Activated CD8-positive, alpha-beta memory T cell treated with anti-CD3 and anti-CD28 coated beads for 36 hours (primary cell): Measurements from ENCODE around the gene CACFD1. TPM values are rescaled to one million over a fixed set of nuclear protein-coding genes. Genes with fewer than 3 reads are reported as not detected.

Experiments
- CTCF ChIA-PET: fragments of 350-600 bp; sonication (Branson Sonifier 250); formaldehyde crosslinking; loops from one replicate; lab custom pipeline; 2021; ENCODE audit warnings: antibody characterized with exemption; lab: Charles Lee
- POLR2A ChIA-PET: fragments of 350-600 bp; sonication (Branson Sonifier 250); formaldehyde crosslinking; loops from one replicate; lab custom pipeline; 2021; ENCODE audit warnings: antibody characterized with exemption; lab: Charles Lee
- total RNA-seq, 2 experiments: library from RNA; stranded (reverse); gene quantifications; one replicate each; pipeline ENCODE4 v1.2.3, GENCODE V29; 2021

Gene CACFD1
- total RNA-seq, 2 experiments from 2014 or later: 0.90 to 0.97 TPM

DNA sequence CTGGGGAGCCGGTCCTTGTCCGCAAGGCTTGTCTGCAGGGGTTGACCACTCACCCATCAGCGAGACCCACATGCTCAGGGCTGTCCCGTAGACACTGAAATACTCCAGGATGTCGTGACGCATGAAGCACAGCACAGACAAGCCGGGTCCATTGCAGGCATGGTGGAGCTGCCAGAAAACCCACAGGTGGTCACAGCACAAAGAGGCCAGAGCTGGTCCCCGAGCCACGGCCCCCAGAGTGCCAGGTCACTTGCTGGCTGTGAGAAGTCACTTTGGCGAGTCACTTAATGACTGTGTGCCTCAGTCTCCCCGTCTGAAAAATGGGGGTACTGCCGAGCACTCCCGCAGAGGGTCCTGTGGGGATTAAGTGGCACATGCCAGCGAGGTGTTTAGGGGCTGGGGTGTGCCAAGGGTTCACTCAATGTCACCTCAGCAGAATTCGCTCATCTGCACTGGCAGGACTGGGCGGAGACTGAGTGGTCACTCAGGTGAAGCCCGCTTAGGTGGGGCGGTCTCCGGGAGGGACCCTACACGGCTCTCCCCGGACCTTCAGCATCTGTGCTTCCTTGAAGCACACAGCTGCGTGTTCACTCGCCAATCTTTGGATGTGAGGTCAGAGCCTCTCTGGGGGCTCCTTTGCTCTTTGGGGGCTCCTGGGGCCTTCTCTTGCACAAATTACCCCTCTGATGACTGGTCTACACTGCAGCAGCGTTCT lies 60.5 kb downstream of the CACFD1 start:
- ChIA-PET CTCF (interaction anchor here (0.9 kb wide), 1 partner anchor 15 kb away, joined by 3 read pairs; no protein-coding TSS in a partner anchor), POLR2A (interaction anchor here (0.6 kb wide), 1 partner anchor 352 kb away, joined by 3 read pairs; no protein-coding TSS in a partner anchor)

Other genes with a start within 250 kb of the CACFD1 start
- gene ABO, start 184.8 kb upstream of the CACFD1 start, total RNA-seq: not detected
- gene SURF6, start 123.8 kb upstream of the CACFD1 start, total RNA-seq: 10 to 100 TPM; 33.0 to 34.2 TPM
- 10 to 100 TPM; 42.5 to 43.3 TPM for gene MED22, start 111.8 kb upstream of the CACFD1 start, total RNA-seq
- gene RPL7A, start 111.8 kb upstream of the CACFD1 start, total RNA-seq: 1,000 to 10,000 TPM; 3,102 to 3,168 TPM
- 10 to 100 TPM; 31.6 to 31.9 TPM for gene SURF1, start 103.5 kb upstream of the CACFD1 start, total RNA-seq
- gene SURF2, start 103.4 kb upstream of the CACFD1 start, total RNA-seq: 10 to 100 TPM; 29.7 to 30.9 TPM
- 100 to 1,000 TPM; 260 to 276 TPM for gene SURF4, start 83.9 kb upstream of the CACFD1 start, total RNA-seq
- gene STKLD1, start 83.6 kb upstream of the CACFD1 start, total RNA-seq: under 1 TPM; 0.21 to 0.65 TPM
- 10 to 100 TPM; 49.5 to 52.0 TPM for gene REXO4, start 42.0 kb upstream of the CACFD1 start, total RNA-seq
- 1 to 10 TPM in 1 of 2 experiments, under 1 TPM in 1; 0.89 to 1.4 TPM for gene ADAMTS13, start 37.6 kb upstream of the CACFD1 start, total RNA-seq
- 10 to 100 TPM; 14.3 to 14.4 TPM for gene SLC2A6, start 19.1 kb downstream of the CACFD1 start, total RNA-seq
- gene MYMK, start 65.0 kb downstream of the CACFD1 start, total RNA-seq: not detected
- gene ADAMTSL2, start 74.7 kb downstream of the CACFD1 start, total RNA-seq: under 1 TPM in 1 of 2 experiments, not detected in 1; 0.04 TPM
- not detected for gene FAM163B, start 149.4 kb downstream of the CACFD1 start, total RNA-seq
- not detected for gene DBH, start 176.4 kb downstream of the CACFD1 start, total RNA-seq